Measurements from ENCODE around the gene NFASC.

The NFASC gene

DNA sequence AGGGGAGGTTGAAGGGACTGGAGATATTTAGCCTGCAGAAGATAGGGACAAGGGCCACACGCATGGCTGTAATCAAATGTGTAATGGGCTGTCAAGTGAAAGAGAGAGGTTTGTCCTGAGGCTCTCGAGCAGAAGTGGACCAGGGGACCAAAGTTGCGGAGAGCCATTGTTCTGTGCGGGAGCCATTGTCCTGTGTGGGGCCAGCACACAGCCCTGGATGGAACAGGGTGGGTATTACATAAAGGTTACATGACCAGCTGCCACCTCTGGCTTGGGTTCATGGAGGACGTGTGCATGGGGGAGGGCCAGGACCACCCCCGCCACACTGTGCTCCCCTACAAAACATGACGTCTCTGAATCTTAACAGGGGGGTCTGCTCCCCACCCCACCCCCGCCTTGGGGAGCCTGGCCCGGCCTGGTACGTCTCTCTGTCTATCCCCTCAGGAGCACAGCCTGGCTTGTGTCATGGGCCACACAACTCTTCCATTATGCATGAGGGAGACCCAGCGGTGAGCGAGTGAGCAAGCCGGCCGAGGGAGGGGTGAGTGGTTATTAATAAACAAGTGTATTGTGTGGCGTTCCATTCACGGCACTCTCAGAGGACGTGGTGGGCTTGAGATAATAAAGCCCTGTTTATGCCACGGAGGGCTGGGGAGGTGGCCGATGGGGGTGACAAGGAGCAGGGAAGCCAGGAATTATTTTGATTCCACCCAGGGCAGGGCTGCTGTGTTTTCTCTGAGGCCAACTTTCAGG lies at the start of gene NFASC:
Gene NFASC (plus strand): TSS at position 703 of the 753 bp plus-strand sequence. CDS start 73,454 bp downstream, outside the sequence.
- in situ Hi-C loops (cut with HindIII; ENCODE audit: low sequenced_read_pairs): no loop called here

DNA sequence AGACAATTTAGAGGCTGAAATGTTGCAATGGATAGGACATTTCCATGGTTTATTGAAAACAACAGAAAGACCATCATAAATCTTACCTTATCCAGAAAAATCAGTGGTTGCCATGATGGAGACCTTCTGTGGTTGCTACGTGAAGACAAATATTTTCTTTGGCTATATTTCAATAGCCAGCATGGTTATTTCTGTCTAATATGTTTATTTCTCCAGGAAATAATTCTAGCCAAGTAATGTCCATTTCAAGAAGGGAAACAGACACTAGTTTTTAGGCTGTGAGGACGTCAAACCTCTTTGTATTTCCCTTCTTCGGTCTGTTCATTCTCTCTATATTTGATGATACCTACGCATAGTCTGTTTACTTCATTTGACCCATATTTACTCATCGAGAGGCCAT lies 49.2 kb upstream of the NFASC start:
- in situ Hi-C loops (cut with HindIII; ENCODE audit: low sequenced_read_pairs): loop anchor here (25.0 kb wide), 1 partner anchor 284 kb away; no protein-coding TSS in a partner anchor

DNA sequence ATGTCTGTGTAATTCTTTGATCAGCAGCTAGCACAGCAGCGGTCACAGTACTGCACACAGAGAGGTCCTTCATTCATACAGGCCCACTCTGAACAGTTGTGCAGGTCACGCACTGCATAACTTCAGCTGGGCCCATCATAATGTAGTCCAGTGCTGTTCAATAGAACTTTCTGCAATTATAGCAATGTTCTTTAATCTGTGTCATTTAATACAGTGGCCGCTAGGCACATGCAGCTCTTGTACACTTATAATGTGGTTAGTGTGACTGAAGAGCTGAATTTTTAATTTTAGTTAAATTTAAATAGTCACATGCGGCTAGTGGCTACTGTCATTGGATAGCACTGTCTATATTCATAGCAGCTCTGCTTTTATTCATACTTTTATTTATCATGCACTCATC lies 48.7 kb upstream of the NFASC start:
- in situ Hi-C loops (cut with HindIII; ENCODE audit: low sequenced_read_pairs): loop anchor here (25.0 kb wide), 1 partner anchor 285 kb away; no protein-coding TSS in a partner anchor

DNA sequence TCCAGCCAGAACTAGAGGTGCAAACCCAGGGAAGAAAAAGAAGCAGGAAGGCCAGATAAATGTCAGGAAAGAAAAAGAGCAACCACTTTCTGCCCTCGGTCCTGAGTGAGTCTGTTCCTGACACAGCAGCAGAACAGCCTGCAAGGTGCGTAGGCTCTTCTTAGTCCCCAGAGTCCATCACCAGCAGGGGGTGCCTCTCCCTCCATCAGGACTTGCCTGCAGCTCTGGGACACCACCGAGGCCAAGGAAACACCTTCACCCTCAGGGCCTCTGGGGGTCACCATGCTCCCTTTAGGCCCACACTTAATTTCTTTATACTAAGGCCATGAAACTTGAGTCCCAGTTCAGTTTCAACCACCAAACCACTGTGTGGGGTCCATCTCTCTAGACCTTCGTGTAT lies 43.7 kb upstream of the NFASC start:
- in situ Hi-C loops (cut with HindIII; ENCODE audit: low sequenced_read_pairs): no loop called here

DNA sequence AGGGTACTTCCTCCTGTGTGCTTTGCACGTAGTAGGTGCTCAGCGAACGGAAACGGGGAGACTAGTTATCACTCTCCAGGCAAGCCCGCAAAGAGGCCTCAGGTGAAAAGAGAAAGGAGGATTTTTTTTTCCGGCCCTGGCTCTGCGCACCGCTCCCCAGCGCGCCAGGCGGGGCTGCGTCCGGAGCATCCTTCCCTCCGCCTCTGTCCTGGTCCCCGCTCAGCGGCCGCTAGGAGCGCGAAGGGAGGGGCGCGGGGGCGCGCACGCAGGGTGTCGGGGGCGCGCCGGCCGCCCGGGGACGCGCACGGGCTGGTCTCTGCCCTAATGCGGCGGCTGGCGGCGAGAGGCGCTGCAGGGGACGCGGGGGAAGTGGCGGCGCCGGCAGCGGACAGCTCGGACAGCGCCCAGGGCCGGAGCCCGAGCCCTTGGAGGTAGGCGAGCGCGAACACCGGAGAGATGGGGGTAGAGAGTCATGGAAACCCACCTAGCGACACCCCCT lies 42.3 kb upstream of the NFASC start:
- in situ Hi-C loops (cut with HindIII; ENCODE audit: low sequenced_read_pairs): no loop called here

DNA sequence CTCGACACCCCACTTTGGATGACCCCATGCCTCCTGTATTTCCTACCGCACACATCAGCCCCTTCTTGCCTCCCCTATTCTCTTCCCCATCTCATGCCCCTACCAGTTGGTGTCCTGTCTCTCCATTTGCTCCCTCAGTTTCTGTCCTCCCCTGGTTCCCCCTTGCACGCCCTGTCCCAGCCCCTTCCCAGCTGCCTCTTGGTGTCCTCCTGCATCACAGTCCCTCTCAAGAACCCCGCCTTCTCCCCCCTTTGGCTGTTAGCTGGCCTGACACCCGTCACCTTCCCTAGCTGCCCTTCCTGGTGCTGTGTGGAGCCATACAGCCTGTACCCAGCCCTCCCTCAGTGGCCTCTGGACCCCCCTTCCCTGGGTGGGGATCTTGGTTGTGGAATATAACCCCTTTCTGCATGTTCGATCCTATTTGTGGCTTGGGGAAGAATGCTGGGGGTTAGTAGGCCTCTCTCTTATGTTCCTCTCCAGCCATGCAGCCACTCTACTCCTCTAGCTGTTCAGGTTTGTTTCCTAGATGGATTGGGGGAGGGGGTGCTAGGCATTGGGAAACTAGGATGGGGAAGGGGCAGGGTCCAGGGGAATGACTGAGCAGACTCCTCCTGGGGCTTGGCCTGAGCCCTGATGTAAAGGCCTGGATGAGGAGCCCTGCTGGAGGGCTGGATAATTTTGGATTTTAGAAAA lies 41.4 kb upstream of the NFASC start:
- in situ Hi-C loops (cut with HindIII; ENCODE audit: low sequenced_read_pairs): no loop called here

DNA sequence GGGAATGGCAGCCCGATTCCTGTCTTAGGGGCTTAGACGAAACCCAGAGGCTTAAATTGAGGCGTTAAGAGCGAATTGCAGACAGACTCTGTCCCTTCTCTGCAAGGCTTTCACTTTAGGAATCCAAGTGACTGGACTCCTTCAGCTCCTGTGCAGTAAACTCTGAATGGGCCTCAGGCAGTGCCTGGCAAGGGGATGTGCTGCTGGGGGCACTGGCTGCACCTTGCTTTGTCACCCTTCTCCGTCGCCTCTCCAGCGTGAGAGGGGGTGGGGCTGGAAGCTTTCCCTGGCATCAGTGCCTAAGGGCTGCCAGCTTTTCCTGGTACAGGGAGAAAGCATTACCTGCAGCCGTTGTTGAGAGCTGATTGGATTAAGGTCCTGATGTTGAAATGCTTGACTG lies 39.9 kb upstream of the NFASC start:
- in situ Hi-C loops (cut with HindIII; ENCODE audit: low sequenced_read_pairs): no loop called here

DNA sequence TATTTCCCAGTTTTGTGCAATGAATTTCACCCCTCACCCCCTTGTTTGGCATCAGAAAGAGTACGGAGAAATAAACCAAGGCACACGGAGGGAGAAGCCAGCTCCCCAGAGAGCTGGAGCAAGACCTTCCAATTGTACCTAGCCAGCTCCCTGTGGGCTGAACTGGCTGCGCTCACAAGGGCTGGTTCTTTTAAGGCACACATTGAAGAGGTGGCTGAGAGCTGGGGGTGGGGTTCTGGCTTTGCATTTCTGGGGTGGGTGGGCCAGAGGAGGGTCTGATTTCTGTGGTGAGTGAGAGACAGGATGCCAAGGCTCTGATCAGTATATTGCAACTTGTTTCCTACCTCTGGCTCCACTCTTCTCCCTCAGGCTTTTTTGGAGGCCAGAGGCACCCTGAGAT lies 39.5 kb upstream of the NFASC start:
- in situ Hi-C loops (cut with HindIII; ENCODE audit: low sequenced_read_pairs): no loop called here

DNA sequence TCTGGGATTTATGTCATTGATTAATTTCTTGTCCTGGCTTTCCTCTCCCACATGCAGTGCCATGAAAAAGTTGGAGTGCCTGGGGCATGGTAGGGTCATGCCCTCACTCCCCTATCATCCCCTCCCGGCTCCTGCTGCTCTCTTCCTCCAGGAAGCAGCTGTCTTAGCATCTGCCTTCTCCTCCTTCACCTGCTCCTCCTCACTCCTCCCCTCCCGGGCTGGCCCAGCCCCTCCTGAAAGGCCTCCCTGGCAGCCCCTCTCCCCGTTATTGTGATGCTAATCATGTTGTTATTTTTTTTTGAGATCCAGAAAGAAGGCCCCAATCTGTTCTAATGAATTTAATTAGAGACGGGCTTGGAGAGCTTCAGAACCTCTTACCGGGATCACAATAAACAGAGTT lies 36.3 kb upstream of the NFASC start:
- in situ Hi-C loops (cut with HindIII; ENCODE audit: low sequenced_read_pairs): no loop called here

DNA sequence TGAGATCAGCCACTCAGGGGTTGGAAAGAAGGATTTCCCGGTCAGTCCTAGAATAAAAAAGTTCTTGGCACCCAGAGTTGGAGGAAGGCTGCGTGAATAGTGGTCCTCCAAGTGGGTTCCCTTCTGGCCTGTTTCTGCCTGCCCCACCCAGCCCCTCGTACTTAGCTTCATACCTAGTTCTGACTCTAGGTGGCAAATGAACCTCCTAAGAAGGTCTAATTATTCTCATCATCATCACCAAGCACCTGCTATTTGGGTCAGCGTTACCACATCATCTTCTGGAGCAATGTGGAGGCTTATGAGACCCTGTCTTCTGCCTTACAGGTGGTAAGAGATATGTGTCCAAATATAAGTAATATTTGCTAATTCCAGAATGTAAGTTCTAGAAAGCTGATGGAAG lies 35.9 kb upstream of the NFASC start:
- in situ Hi-C loops (cut with HindIII; ENCODE audit: low sequenced_read_pairs): no loop called here

DNA sequence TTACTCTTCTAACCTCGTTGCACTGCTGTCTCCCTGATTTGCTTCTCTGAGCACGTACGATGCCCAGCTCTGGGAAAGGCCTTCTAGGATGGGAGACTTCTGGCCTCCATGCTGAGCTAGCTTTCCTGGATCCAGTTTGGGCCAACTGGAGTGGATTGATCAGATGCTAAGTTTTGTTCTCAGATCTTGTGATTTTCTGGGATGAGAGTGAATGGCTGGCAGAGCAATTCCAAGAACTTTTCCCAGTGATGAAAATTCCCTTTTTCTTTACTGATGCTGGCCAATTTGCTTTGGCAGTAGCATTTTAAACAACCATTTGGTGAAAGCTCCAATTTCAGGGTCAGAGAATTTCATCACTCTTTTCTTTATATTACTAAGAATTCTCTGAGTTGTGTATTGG lies 34.9 kb upstream of the NFASC start:
- in situ Hi-C loops (cut with HindIII; ENCODE audit: low sequenced_read_pairs): no loop called here

DNA sequence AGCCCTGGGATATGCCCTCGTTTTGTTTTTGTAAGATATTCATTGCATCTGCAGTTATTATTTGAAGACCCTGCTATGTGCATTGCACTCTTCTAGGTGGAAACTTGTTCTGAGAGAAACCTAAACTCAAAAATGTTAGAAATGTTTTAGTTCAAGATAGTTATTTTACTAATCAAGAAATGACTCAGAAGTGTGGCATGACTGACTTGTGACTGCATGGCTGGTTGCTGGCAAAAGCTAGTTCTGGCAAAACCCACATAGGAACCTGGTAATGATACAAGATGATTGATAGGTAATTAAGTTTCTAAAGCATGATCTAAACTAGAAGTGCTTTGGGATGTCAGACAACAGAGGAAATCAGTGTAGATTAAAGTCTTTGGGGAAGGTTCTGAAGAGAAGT lies 33.8 kb upstream of the NFASC start:
- in situ Hi-C loops (cut with HindIII; ENCODE audit: low sequenced_read_pairs): no loop called here

DNA sequence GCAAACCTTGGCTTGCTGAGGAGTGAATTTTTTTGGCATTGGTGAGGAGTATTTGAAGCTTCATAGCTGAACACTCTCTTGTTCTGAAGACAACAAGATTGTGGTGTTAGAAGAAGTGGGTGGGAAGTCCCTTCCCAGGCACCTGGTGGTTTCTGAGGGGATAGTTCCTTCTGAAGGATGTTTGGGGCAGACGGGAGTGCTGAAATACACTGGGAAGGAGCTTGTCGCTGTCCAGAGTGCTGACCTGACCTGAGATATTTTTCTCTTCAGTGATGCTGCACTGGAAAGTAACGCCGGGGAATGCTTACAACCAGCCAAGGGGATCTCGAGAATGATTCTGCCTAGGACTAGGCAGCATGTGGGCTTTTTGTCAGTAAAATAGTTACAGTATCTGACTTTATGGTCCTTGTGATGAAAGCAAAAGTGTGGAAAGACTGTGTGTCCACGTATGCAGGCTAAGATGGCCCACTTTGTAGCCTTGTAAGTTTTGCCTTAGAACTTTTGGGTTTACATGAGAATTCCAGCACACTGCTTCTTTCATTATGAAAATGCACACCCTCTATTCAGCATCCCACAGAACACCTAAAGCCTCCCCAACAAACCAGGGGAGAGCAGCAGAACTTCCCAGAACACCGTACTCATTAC lies 33.1 kb upstream of the NFASC start:
- in situ Hi-C loops (cut with HindIII; ENCODE audit: low sequenced_read_pairs): no loop called here

DNA sequence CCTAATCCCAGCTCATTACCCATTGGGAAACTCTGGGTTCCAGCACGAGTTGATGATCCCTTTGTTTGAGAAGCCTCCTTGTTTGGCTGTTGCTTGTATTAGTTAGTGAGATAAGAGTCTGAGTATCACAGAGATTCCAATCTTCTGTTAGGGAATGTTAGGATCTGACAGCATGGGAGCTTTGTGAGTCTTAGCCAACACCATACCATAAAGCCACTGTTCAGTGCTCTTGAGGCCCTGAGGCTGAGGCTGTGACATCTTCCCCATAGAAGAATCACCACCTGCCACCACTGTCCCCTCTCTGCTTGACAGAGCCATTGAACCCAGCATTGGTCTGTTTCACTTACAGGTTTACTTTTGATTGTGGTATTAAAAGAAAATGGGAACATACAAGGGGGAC lies 29.3 kb upstream of the NFASC start:
- in situ Hi-C loops (cut with HindIII; ENCODE audit: low sequenced_read_pairs): no loop called here

DNA sequence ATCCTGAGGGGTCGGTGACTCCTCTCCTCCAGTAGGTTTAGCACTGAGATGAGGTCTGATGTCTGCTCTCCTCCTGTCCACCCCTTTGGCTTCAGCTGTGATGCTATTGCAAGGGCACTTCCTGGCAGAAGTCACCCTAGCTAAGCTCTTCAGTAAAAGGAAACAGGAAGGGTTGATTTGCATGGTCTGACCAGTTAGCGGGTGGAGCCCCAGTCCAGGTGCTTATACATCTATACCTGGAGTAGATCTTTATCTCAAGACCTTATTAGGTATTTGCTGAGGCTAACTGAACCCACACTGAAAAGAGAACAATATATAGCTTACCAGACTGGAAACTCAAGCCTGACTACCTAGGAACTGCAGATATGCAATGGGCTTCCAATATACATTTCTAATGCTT lies 28.9 kb upstream of the NFASC start:
- in situ Hi-C loops (cut with HindIII; ENCODE audit: low sequenced_read_pairs): no loop called here

DNA sequence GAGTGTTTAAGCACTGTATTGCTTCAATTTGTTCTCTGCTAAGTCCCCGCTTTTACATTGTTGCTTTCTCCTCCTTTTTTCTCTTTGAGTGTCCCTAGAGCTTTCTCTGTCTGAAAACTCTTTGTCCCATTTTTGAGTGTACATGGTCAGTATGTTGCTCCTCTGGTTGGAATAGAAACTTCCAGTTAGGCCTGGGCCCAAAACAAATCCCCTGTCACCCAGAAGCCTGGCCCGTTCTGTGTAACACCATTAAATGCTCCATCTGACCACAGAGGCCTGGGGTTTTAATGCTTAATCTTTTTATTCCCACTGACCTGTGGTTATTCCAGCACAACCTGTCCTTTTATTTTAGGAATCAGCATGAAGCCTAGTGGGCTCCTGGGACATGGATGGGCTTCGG lies 28.3 kb upstream of the NFASC start:
- in situ Hi-C loops (cut with HindIII; ENCODE audit: low sequenced_read_pairs): no loop called here

DNA sequence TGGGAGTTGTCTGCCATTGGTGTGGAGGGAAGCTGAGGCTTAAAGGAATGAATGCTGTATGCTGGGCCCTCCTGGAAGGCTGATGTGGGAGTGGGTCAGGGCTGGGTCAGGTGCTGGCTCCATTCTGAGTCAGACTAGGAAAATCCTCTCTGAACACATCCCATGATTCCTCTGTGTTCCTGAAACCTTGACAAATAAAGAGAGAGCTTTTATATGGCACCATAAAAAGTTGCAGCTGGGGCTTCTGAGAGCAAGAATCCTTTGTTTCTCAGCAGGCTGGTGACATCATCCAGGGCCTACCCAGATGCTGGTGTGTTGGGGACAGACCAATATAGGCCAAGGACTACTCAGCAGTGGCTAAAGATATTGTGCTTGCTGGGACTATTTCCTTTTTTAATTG lies 27.8 kb upstream of the NFASC start:
- in situ Hi-C loops (cut with HindIII; ENCODE audit: low sequenced_read_pairs): no loop called here

DNA sequence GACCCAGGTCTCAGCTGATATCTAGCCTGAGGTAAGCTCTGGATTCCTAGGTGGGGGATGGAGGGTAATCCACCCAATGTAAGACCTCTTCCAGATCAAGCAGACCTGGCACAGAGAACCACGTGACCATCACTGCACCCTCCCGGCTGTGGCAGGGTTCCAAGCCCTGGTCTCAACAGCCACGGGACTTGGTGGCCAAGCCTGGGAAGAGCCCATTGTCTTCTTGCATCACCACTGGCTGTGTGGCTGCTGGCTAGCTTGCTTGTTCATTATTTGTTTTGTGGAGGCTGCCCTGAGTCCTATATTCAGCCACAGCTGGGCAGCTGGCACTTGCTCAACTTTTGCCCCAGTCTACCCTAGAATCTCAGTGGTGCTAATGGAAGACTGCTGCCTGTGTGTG lies 24.1 kb upstream of the NFASC start:
- in situ Hi-C loops (cut with HindIII; ENCODE audit: low sequenced_read_pairs): loop anchor here (5.0 kb wide), 1 partner anchor 46 kb away; no protein-coding TSS in a partner anchor

DNA sequence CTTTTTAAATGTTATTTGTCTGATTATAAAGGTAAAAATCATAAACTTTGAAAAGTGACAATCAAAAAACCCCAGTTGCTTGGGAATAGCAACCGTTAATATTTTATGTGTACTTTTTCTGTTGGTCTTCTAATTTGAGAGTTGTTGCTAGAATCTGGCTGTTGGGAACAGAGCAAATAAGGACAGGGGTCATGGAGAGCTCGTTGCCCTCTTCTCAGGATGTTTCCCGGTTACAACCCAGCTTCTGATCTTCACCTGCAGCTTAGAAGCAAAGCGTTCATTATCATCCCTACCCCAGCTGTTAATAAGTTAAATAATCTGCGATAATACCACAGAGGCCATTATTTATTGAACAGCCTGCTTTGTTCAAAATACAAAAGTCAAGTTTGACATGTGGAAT lies 22.1 kb upstream of the NFASC start:
- in situ Hi-C loops (cut with HindIII; ENCODE audit: low sequenced_read_pairs): loop anchor here (5.0 kb wide), 1 partner anchor 44 kb away; no protein-coding TSS in a partner anchor

DNA sequence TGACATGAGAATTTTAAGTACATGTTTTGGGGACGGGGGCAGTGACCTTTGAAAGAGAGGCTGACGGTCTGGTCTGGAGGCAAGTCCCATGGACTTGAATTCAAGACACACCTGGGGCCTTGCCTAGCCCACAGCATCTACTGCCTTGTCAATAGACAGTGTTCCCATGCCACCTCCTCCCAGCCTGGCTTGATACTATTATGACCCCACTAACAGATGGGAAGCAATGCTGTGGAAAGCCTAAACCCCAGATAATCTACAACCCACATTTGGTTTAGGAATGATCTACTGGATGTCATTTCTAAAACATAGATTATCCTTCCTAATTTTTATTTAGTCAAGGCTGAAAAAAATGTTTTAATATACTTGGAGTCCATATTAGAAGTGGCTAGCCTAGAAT lies 17.8 kb upstream of the NFASC start:
- in situ Hi-C loops (cut with HindIII; ENCODE audit: low sequenced_read_pairs): no loop called here

DNA sequence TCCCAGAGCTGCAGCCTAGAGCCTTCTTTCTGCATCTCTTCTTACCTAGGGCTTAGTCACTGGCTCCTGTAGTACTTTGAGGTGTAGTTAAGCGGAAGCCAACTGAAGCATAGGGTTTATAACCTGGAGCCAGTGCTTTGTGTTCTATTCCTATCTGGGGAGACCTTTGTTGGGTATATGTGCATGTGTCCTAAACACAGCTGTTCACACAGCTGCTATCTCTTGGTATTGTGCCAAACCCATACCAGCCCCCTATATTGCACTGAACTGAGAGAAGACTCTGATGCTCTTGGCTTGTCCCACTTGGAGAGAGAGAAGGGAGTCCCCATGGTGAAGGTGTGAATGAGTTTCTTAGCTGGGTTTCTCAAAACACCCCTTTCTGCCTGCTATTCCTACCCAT lies 17.2 kb upstream of the NFASC start:
- in situ Hi-C loops (cut with HindIII; ENCODE audit: low sequenced_read_pairs): no loop called here

DNA sequence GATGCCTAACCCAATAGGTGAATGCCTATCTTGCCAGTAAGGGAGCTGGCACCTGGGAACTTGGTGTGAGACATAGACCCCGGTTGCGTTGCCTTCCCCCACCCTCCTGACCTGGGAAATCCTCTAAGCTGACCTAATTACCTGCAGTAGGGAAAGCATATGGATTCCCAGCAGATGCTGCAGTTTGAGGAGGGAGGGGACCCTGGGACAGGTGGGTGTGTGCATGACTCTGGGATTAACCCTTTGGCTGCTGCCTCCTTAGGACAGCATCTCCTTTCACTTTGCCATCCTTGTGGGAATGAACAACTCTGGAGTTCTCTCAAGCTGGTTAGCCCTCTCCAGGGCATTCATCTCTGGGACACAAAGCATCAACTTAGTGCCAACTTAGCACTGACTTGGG lies 16.4 kb upstream of the NFASC start:
- in situ Hi-C loops (cut with HindIII; ENCODE audit: low sequenced_read_pairs): no loop called here

Data from DLD1 (cell line).